Karpas-422 (cell line): ENCODE results near the gene CCDC171. TPM values are rescaled to one million over a fixed set of nuclear protein-coding genes. Genes with fewer than 3 reads are reported as not detected.

Experiments used
- DNase-seq: peaks from one replicate; pipeline ENCODE4 v3.0.0-alpha.2; 2015
- H2AFZ ChIP-seq: fragments of 200-600 bp; sonication (generic); 2 replicates; pipeline ENCODE4 v1.6.1; 2014; ENCODE audit warnings: antibody characterized with exemption, low read length, mixed read lengths
- H3K27ac ChIP-seq: fragments of 200-600 bp; sonication (generic); 2 replicates; pipeline ENCODE4 v1.5.1; 2014; ENCODE audit warnings: mild to moderate bottlenecking, low read length, moderate library complexity
- H3K27me3 ChIP-seq: fragments of 200-600 bp; sonication (generic); 2 replicates; pipeline ENCODE4 v1.6.1; 2014; ENCODE audit warnings: low read length, mixed read lengths
- H3K36me3 ChIP-seq: fragments of 200-600 bp; sonication (generic); 2 replicates; pipeline ENCODE4 v1.6.1; 2014; ENCODE audit warnings: low read length, mixed read lengths; ENCODE audit not compliant: insufficient read depth
- H3K4me1 ChIP-seq: fragments of 200-600 bp; sonication (generic); 2 replicates; pipeline ENCODE4 v1.6.1; 2014; ENCODE audit warnings: mild to moderate bottlenecking, low read length, mixed read lengths
- H3K4me2 ChIP-seq: fragments of 200-600 bp; sonication (generic); 2 replicates; pipeline ENCODE4 v1.6.1; 2014; ENCODE audit warnings: low read length, low read depth, mild to moderate bottlenecking; ENCODE audit not compliant: poor library complexity, severe bottlenecking
- H3K4me3 ChIP-seq: fragments of 200-600 bp; sonication (generic); 2 replicates; pipeline ENCODE4 v1.5.1; 2014; ENCODE audit warnings: mild to moderate bottlenecking, antibody characterized with exemption, low read length, mixed read lengths
- H3K79me2 ChIP-seq: fragments of 200-600 bp; sonication (generic); 2 replicates; pipeline ENCODE4 v1.6.1; 2014; ENCODE audit warnings: mild to moderate bottlenecking, low read length, mixed read lengths
- H3K9ac ChIP-seq: fragments of 200-600 bp; sonication (generic); 2 replicates; pipeline ENCODE4 v1.6.0; 2014; ENCODE audit warnings: low read length
- H3K9me2 ChIP-seq: fragments of 200-600 bp; sonication (generic), shearing (Covaris generic); replicated peaks from 2 replicates; pipeline ENCODE4 v1.6.0; 2014; ENCODE audit warnings: mild to moderate bottlenecking, low read length, moderate library complexity; ENCODE audit not compliant: insufficient read depth
- H3K9me3 ChIP-seq: fragments of 300-700, 200-600 bp; sonication (generic); 2 replicates; pipeline ENCODE4 v1.6.1; 2014; ENCODE audit warnings: low read length, mixed read lengths
- H4K20me1 ChIP-seq: fragments of 200-600 bp; sonication (generic); 2 replicates; pipeline ENCODE4 v1.6.1; 2014; ENCODE audit warnings: mild to moderate bottlenecking, antibody characterized with exemption, low read length, low read depth; ENCODE audit not compliant: insufficient read depth
- total RNA-seq: library from RNA; depleted of rRNA; stranded (reverse); fragments of >200 nt; shearing (Covaris generic); gene quantifications from 2 replicates; pipeline ENCODE4 v1.2.3, GENCODE V29; 2014; ENCODE audit warnings: low replicate concordance

Gene CCDC171
- total RNA-seq, 1 experiment from 2014 or later, result 3.1 TPM

DNA sequence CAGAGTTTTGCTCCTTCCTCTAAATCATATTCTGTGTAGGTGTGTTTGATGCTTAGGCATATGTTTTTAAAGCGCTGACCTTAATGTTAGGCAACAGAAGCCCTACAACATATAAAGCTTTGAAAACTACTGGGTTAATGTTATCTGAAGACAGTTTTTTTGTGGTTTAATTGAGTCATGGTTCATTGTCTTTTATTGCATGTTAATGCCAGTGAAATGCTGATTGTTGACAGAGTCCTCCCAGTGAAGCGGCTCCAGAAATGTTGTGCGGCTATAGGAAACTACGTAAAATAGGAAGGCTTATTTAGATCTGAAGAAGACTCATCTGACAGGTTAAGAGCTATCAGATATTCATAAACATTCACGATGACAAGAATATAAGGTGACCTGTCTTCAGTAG, 424.6 kb downstream of the CCDC171 start:
- no peaks in the 10 kb centered on the region for H4K20me1 ChIP-seq
- H3K79me2 ChIP-seq, result no peaks in the 10 kb centered on the region
- no peak overlapping the region for H3K9ac ChIP-seq
- H3K9me2 ChIP-seq, result no peaks in the 10 kb centered on the region
- no peaks in the 10 kb centered on the region for H3K36me3 ChIP-seq
- DNase-seq, result no peak
- no peak overlapping the region for H3K4me2 ChIP-seq
- H2AFZ ChIP-seq, result no peak overlapping the region
- H3K27ac ChIP-seq, result no peak overlapping the region
- no peaks in the 10 kb centered on the region for H3K9me3 ChIP-seq
- H3K27me3 ChIP-seq, result no peaks in the 10 kb centered on the region
- H3K4me3 ChIP-seq, result no peak overlapping the region
- no peaks in the 10 kb centered on the region for H3K4me1 ChIP-seq

DNA sequence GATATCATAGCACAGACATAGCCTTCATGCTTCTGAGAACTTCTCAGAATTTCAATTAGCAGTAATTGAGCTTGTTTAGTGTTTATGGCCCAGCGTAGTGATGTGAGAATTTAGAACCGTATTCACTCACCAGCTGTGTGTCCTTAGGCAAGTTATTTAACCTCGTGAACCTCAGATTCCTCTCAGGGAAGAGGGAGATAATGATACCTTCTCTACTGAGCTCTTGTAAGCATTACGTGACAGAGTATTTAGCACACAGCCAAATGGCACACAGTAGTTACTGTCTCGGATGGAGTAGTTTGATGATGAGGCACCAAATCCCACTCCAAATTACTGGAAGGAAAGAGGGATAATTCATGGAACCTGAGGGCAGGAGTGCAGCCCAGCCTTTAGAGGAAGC, 429.3 kb downstream of the CCDC171 start:
- Histone ChIP-seq H3K4me3 (no peak overlapping the region), H3K9me2 (no peaks in the 10 kb centered on the region)

DNA sequence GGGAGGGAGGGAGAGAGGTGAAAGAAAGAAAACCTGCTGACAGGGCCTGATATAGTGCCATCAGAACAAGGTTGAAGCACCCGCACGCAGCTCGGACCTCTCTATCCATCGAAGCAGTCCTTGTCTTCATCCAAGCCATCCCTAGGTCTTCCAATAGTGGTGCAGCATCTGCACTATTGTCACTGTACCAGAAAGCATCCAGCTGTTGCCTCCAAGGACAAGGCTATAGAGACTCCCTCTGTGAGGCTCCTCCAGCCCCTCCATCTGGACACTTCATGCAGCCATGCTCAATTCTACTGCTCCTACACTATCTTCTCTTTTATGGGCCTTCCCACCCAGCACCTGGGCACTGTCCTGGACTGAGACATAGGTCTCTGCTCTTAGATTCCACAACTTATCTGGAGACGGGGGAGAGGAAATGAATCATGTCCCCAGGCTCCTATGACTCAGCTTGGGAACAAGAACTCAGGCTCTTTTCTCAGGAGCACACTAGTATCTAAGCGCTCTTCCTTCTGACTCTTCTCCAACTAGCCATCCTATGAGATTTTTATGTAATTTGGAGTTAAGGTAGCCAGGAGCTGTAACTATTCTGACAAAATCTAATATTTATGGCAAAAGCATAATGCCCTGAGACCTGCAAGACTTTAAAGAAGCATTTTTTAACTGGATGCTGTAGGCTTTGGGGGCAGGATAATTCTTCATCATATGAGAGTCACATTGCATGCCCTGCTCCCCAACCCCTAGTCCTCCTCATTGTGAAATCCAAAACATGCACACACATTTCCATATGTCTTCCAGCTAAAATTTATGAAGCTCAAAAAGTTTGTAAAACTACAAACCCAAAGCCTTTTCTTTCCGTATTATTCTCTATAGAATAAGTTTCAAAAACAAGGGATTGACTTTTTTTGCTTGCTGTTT, 446.8 kb downstream of the CCDC171 start:
- no peaks in the 10 kb centered on the region for H3K79me2 ChIP-seq
- H3K9me2 ChIP-seq, result no peaks in the 10 kb centered on the region
- no peak overlapping the region for H2AFZ ChIP-seq
- no peaks in the 10 kb centered on the region for H4K20me1 ChIP-seq
- no peaks in the 10 kb centered on the region for H3K36me3 ChIP-seq
- no peak overlapping the region for H3K4me2 ChIP-seq
- no peak for DNase-seq
- no peaks in the 10 kb centered on the region for H3K4me1 ChIP-seq
- no peaks in the 10 kb centered on the region for H3K9me3 ChIP-seq
- H3K27me3 ChIP-seq, result no peaks in the 10 kb centered on the region
- no peak overlapping the region for H3K27ac ChIP-seq
- H3K4me3 ChIP-seq, result no peak overlapping the region
- no peak overlapping the region for H3K9ac ChIP-seq

More for the DNA sequence above, 429.3 kb downstream of the CCDC171 start:
- Histone ChIP-seq H3K4me2 (no peak overlapping the region), H3K27me3 (no peaks in the 10 kb centered on the region), H2AFZ (no peak overlapping the region), H3K4me1 (no peaks in the 10 kb centered on the region), H4K20me1 (no peaks in the 10 kb centered on the region), H3K36me3 (no peaks in the 10 kb centered on the region), H3K79me2 (no peaks in the 10 kb centered on the region), H3K9ac (no peak overlapping the region), H3K27ac (no peak overlapping the region), H3K9me3 (no peaks in the 10 kb centered on the region)
- no peak for DNase-seq

DNA sequence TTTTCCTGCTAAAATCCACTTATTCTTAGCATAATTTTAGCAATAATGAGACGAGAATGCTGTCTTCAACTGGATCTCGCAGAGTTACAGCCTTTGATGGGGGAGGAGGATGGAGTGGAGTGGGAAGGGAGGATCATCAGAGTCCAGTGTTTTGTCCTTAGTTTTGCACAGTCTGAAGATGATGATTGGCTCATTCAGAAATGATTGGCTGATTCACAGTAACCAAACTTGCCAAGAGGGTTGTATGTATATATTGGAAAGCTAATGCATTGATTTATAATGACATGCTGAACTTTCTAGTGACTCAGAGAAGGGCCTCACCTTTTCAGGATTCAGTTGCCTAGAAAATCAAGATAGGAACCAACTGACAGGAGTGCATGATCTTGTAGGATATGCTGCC, 448.0 kb downstream of the CCDC171 start:
- H3K9ac ChIP-seq, result no peak overlapping the region
- no peaks in the 10 kb centered on the region for H3K27me3 ChIP-seq
- no peak overlapping the region for H3K4me3 ChIP-seq
- no peak for DNase-seq
- no peak overlapping the region for H3K4me2 ChIP-seq
- no peaks in the 10 kb centered on the region for H3K79me2 ChIP-seq
- H3K27ac ChIP-seq, result no peak overlapping the region
- H3K4me1 ChIP-seq, result no peaks in the 10 kb centered on the region
- H2AFZ ChIP-seq, result no peak overlapping the region
- H3K9me2 ChIP-seq, result no peaks in the 10 kb centered on the region
- no peaks in the 10 kb centered on the region for H3K36me3 ChIP-seq
- no peaks in the 10 kb centered on the region for H3K9me3 ChIP-seq
- H4K20me1 ChIP-seq, result no peaks in the 10 kb centered on the region

DNA sequence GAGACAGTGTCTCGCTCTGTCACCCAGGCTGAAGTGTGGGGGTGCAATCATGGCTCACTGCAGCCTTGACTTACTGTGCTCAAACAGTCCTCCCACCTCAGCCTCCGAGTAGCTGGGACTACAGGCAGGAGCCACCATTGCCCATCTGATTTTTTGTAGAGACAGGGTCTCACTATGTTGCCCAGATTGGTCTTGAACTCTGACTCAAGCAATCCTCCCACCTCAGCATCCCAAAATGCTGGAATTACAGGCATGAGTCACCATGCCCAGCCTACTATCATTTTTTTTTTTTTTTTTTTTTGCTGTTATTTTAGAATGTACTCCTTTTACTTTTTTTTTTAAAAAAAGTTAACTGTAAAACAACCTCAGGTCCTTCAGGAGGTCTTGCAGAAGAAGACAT, 449.0 kb downstream of the CCDC171 start:
- no peak overlapping the region for H3K4me3 ChIP-seq
- H3K36me3 ChIP-seq, result no peaks in the 10 kb centered on the region
- no peaks in the 10 kb centered on the region for H4K20me1 ChIP-seq
- no peak overlapping the region for H3K4me2 ChIP-seq
- no peak overlapping the region for H3K9ac ChIP-seq
- no peaks in the 10 kb centered on the region for H3K79me2 ChIP-seq
- H3K9me2 ChIP-seq, result no peaks in the 10 kb centered on the region
- H3K9me3 ChIP-seq, result no peaks in the 10 kb centered on the region
- no peak overlapping the region for H3K27ac ChIP-seq
- no peak overlapping the region for H2AFZ ChIP-seq
- no peaks in the 10 kb centered on the region for H3K4me1 ChIP-seq
- H3K27me3 ChIP-seq, result no peaks in the 10 kb centered on the region
- DNase-seq, result no peak

DNA sequence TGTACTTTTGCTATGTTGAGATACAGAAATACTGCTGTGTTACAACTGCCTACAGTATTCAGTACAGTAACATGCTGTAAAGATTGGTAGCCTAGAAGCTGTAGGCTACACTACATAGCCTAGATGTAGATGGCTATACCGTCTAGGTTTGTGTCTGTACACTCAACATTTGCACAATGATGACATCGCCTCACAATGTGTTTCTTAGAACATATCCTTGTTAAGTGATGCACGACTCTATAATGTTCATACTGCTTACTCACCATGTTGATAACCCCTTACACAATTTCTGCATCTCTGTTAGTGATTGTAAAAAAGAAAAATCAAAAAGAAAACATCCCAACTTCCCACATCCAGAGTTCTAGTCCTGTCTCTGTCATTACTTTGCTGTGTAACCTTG, 450.0 kb downstream of the CCDC171 start:
- H3K4me3 ChIP-seq, result no peak overlapping the region
- H3K9me3 ChIP-seq, result no peaks in the 10 kb centered on the region
- no peak overlapping the region for H3K27ac ChIP-seq

DNA sequence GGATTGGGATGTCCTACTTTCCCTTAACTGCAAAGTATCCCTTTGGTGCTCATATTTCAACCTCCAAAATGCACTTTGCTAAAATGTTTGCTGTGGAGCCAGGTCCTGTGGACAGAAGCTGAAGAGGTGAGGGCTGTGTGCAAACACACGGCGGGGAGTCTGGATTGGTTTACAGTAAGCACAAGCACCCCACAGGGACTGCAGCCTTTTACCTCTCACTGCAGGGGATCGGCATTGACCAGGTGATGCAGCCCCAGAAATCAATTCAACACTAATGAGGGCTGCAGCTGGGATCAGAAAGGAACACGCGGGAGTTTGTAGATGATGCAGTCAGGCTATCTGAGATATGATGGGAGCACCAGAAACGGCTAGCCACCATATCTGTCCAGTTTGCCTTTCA, 450.9 kb downstream of the CCDC171 start:
- DNase-seq, result no peak
- H3K27me3 ChIP-seq, result no peaks in the 10 kb centered on the region
- H3K36me3 ChIP-seq, result no peaks in the 10 kb centered on the region
- no peaks in the 10 kb centered on the region for H3K9me3 ChIP-seq
- no peak overlapping the region for H3K27ac ChIP-seq
- H4K20me1 ChIP-seq, result no peaks in the 10 kb centered on the region
- no peak overlapping the region for H3K4me3 ChIP-seq
- no peak overlapping the region for H2AFZ ChIP-seq
- H3K79me2 ChIP-seq, result no peaks in the 10 kb centered on the region
- no peak overlapping the region for H3K4me2 ChIP-seq
- no peak overlapping the region for H3K9ac ChIP-seq
- H3K9me2 ChIP-seq, result no peaks in the 10 kb centered on the region
- H3K4me1 ChIP-seq, result no peaks in the 10 kb centered on the region

More for the DNA sequence above, 450.0 kb downstream of the CCDC171 start:
- Histone ChIP-seq H3K79me2 (no peaks in the 10 kb centered on the region), H3K27me3 (no peaks in the 10 kb centered on the region), H4K20me1 (no peaks in the 10 kb centered on the region), H3K4me2 (no peak overlapping the region), H2AFZ (no peak overlapping the region), H3K9me2 (no peaks in the 10 kb centered on the region), H3K9ac (no peak overlapping the region), H3K36me3 (no peaks in the 10 kb centered on the region), H3K4me1 (no peaks in the 10 kb centered on the region)
- DNase-seq, result no peak

DNA sequence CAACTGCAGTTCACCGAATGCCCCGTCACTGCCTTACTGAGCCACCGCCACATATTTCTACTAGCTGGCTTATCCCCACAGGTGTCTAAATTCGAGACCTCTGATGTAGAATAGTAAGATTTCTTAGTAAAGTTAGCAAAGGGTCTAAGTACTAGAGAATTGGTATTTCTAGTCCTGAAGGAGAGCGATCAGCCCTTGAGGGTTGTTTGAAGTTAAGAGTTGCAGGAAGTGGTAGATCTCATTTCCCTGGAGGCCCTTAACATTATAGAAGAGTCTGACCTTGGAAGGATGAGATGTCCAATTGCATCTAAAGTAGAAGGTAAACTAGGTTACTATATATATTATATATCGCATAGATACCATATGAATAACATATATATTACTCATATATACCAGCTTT, 451.8 kb downstream of the CCDC171 start:
- Histone ChIP-seq H3K4me1 (no peaks in the 10 kb centered on the region), H3K9me2 (no peaks in the 10 kb centered on the region), H3K79me2 (no peaks in the 10 kb centered on the region), H3K9ac (no peak overlapping the region), H3K4me2 (no peak overlapping the region), H3K4me3 (no peak overlapping the region), H3K27me3 (no peaks in the 10 kb centered on the region), H2AFZ (no peak overlapping the region), H4K20me1 (no peaks in the 10 kb centered on the region), H3K27ac (no peak overlapping the region), H3K36me3 (no peaks in the 10 kb centered on the region), H3K9me3 (no peaks in the 10 kb centered on the region)
- DNase-seq, result no peak
